Heart left ventricle (tissue), 13 donors: Measurements from ENCODE around the gene RASSF1.

Experiments
- POLR2A ChIP-seq, 2 donors: fragments of 450-650 bp; IDR thresholded peaks; one replicate each; pipeline ENCODE4 v1.6.1; 2017; ENCODE audit warnings: antibody characterized with exemption in 2 of 2, mild to moderate bottlenecking in 2 of 2, moderate library complexity in 2 of 2
- TF ChIP-seq, protein P1 (sequence below), 12 donors: fragments of 200-600 bp; sonication (generic) in 4 of 12; IDR thresholded peaks; one replicate each; pipeline versions ENCODE4 v1.5.0 to v1.8.0; 2018 to 2022; ENCODE audit warnings: antibody characterized with exemption in 12 of 12, mild to moderate bottlenecking in 5 of 12
- donor health status: ischemic (EF 13 %, LVEDD 7.1; RV severe dilation, severe dysfunction).
- donor health status: DM: no; HTN: yes; CAD: no.
- donor health status: DM: no; HTN: no; CAD: no.
- donor health status: ischemic (EF 25% LVEDD 6.9; RV normal size, moderate dysfunction).
- donor health status: ischemic (EF 25% LVEDD 5.7; RV mildly dilated, moderate dysfunction).
- donor health status: ischemic (EF 35%, LVEDD 5.7; RV mildly dilated, moderate dysfunction).
- donor health status: nonischemic (EF 11% LVEDD 7.7; RV severe dilation, severe dysfunction).
- donor health status: DM: yes; HTN: yes; CAD: no.
- donor health status: PGD.
- donor health status: ischemic (EF 29% LVEDD 5.4; RV normal size, mild dysfunction).
- donor health status: nonischemic (EF 23%, LVEDD 6.1; RV moderate dilation, normal function).

DNA sequence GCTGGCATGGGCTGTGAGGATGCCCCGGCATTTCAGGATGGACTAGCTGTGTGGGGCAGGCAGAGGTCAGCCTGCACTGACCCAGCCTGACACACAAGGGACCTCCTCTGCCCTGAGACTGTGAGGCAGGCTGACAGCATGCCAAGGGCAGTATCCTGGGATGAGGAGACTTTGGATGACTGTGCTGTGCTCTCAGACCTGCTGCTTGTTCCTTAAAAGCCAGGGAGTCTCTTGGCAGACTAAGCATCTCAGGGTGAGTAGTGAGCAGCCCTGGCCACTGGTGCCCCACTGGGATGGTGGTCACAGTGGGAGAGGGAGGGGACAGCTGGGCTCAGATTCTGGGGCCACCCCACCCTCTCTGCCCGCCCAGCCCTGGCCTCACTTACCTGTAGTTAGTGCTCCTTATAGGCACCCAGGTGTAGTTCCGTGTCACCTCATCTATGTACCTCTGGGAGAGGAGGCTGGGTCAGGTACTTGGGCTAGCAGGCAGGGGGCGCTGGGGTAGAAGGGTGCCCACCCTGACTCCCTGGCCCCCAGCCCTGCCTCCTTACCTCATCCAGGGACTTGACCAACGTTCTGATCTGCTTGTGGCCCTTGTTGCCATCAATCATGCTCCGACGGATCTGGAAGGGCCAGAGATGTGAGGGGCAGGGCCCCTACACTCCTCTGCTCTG, 34.8 kb upstream of the RASSF1 start:
- TF ChIP-seq, protein P1, sequence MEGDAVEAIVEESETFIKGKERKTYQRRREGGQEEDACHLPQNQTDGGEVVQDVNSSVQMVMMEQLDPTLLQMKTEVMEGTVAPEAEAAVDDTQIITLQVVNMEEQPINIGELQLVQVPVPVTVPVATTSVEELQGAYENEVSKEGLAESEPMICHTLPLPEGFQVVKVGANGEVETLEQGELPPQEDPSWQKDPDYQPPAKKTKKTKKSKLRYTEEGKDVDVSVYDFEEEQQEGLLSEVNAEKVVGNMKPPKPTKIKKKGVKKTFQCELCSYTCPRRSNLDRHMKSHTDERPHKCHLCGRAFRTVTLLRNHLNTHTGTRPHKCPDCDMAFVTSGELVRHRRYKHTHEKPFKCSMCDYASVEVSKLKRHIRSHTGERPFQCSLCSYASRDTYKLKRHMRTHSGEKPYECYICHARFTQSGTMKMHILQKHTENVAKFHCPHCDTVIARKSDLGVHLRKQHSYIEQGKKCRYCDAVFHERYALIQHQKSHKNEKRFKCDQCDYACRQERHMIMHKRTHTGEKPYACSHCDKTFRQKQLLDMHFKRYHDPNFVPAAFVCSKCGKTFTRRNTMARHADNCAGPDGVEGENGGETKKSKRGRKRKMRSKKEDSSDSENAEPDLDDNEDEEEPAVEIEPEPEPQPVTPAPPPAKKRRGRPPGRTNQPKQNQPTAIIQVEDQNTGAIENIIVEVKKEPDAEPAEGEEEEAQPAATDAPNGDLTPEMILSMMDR (IDR thresholded peaks at IDR 0.05), result no peak
- no peak for TF ChIP-seq POLR2A (IDR thresholded peaks at IDR 0.05)
